Esophagus muscularis mucosa (tissue), 4 donors: ENCODE results near the gene UPF3B. TPM values are rescaled to one million over a fixed set of nuclear protein-coding genes. Genes with fewer than 3 reads are reported as not detected.

Source experiments
- DNase-seq: peaks from one replicate; pipeline ENCODE4 v3.0.0-alpha.2; 2017; ENCODE audit errors: extremely low spot score
- H3K27ac ChIP-seq, 4 donors: fragments of 200-600 bp; sonication (generic); replicated peaks in 1 of 4; 1 replicate in 3 of 4; 2 replicates in 1 of 4; pipeline ENCODE4 v1.5.1; 2016 to 2019; ENCODE audit warnings: mild to moderate bottlenecking in 1 of 4
- H3K27me3 ChIP-seq, 4 donors: fragments of 200-600 bp; sonication (generic); one replicate each; pipeline versions ENCODE4 v1.5.1 to v1.6.0; 2016 to 2019
- H3K36me3 ChIP-seq, 4 donors: fragments of 200-600 bp; sonication (generic); one replicate each; pipeline ENCODE4 v1.5.1; 2016 to 2019
- H3K4me1 ChIP-seq, 4 donors: fragments of 200-600 bp; sonication (generic); one replicate each; pipeline ENCODE4 v1.5.1; 2016 to 2019
- H3K4me3 ChIP-seq, 4 donors: fragments of 200-600 bp; sonication (generic); 1 replicate in 2 of 4; 2 replicates in 2 of 4; pipeline ENCODE4 v1.5.1; 2016 to 2019; ENCODE audit warnings: mild to moderate bottlenecking in 4 of 4, moderate library complexity in 1 of 4
- H3K9me3 ChIP-seq, 4 donors: fragments of 200-600 bp; sonication (generic); 1 replicate in 3 of 4; 2 replicates in 1 of 4; pipeline ENCODE4 v1.5.1; 2016 to 2019
- EP300 ChIP-seq: sonication (generic); formaldehyde crosslinking; IDR thresholded peaks from one replicate; pipeline ENCODE4 v1.6.1; 2017; ENCODE audit warnings: antibody characterized with exemption
- POLR2A ChIP-seq: fragments of 450-650 bp; IDR thresholded peaks from one replicate; pipeline ENCODE4 v1.6.1; 2017; ENCODE audit warnings: antibody characterized with exemption, moderate library complexity, mild to moderate bottlenecking, low read depth
- POLR2AphosphoS5 ChIP-seq, 2 donors: sonication (generic); formaldehyde crosslinking; IDR thresholded peaks; one replicate each; pipeline ENCODE4 v1.6.1; 2017; ENCODE audit warnings: antibody characterized with exemption in 2 of 2
- WGBS: methylation state at CpG from one replicate; pipeline ENCODE4 v1.1.5; 2018; 5-methylcytosine and 5-hydroxymethylcytosine counted together
- intact Hi-C: fragments of 100-400 bp; cut with DNase I; formaldehyde crosslinking; loops from one replicate; pipeline ENCODE4 v1.15.1; 2023
- total RNA-seq, 4 donors: library from RNA; depleted of rRNA; stranded (reverse); fragments of >200 nt; gene quantifications; one replicate each; pipeline versions ENCODE4 v1.1.0 to v1.2.1, GENCODE V29; 2016
- TF ChIP-seq, protein P1 (sequence below), 3 experiments: fragments of 200-600 bp in 2 of 3; fragments of 450-650 bp in 1 of 3; sonication (generic) in 2 of 3; IDR thresholded peaks; one replicate each; pipeline ENCODE4 v1.5.1; 2017 to 2019; ENCODE audit warnings: antibody characterized with exemption in 3 of 3, mild to moderate bottlenecking in 2 of 3, moderate library complexity in 1 of 3

Gene UPF3B
- total RNA-seq, 4 donors from 2014 or later = 4.1 to 7.1 (median 4.9) TPM

- WGBS = 37% methylated on average over 32 of the region's 40 CpGs
- peaks cover 0 to 17% (median 9%) of the 10 kb centered on the region in 4 donors for H3K4me1 ChIP-seq
- TF ChIP-seq POLR2A = no peak
- TF ChIP-seq EP300 = no peak
- no peak for TF ChIP-seq POLR2AphosphoS5 (IDR thresholded peaks at IDR 0.05)
- TF ChIP-seq, protein P1, sequence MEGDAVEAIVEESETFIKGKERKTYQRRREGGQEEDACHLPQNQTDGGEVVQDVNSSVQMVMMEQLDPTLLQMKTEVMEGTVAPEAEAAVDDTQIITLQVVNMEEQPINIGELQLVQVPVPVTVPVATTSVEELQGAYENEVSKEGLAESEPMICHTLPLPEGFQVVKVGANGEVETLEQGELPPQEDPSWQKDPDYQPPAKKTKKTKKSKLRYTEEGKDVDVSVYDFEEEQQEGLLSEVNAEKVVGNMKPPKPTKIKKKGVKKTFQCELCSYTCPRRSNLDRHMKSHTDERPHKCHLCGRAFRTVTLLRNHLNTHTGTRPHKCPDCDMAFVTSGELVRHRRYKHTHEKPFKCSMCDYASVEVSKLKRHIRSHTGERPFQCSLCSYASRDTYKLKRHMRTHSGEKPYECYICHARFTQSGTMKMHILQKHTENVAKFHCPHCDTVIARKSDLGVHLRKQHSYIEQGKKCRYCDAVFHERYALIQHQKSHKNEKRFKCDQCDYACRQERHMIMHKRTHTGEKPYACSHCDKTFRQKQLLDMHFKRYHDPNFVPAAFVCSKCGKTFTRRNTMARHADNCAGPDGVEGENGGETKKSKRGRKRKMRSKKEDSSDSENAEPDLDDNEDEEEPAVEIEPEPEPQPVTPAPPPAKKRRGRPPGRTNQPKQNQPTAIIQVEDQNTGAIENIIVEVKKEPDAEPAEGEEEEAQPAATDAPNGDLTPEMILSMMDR (IDR thresholded peaks at IDR 0.05) = peak; percentile 19 to 54 (median 34)
- intact Hi-C loops = no loop called here
- H3K27ac ChIP-seq = no peak overlapping the region
- no peak for DNase-seq
- no peaks in the 10 kb centered on the region for H3K27me3 ChIP-seq
- no peaks in the 10 kb centered on the region for H3K9me3 ChIP-seq
- H3K4me3 ChIP-seq = peak overlapping the region; percentile 37 to 51 (median 41)
- no peaks in the 10 kb centered on the region for H3K36me3 ChIP-seq
Observed at GRCh38 chrX:119887721-119888425, 35.1 kb upstream of the UPF3B start.

GRCh38 chrX:119885554-119886428 lies 33.0 kb upstream of the UPF3B start:
- intact Hi-C loops = no loop called here

GRCh38 chrX:119880552-119881437 lies 28.0 kb upstream of the UPF3B start:
- Histone ChIP-seq H3K9me3 (no peaks in the 10 kb centered on the region), H3K4me3 (no peak overlapping the region), H3K27ac (no peak overlapping the region), H3K36me3 (peaks cover 4 to 29% (median 18%) of the 10 kb centered on the region in 4 donors), H3K4me1 (peaks cover 0 to 6% (median 0%) of the 10 kb centered on the region in 4 donors), H3K27me3 (no peaks in the 10 kb centered on the region)
- WGBS = 57% methylated on average over 11 of the region's 11 CpGs
- intact Hi-C loops = no loop called here
- no peak for DNase-seq
- TF ChIP-seq POLR2AphosphoS5 (IDR thresholded peaks at IDR 0.05) = no peak
- TF ChIP-seq, protein P1 (IDR thresholded peaks at IDR 0.05) = peak; percentile 39 to 57 (median 45)

More at GRCh38 chrX:119885554-119886428, 33.0 kb upstream of the UPF3B start:
- DNase-seq = no peak
- Histone ChIP-seq H3K4me3 (no peak overlapping the region), H3K9me3 (no peaks in the 10 kb centered on the region), H3K36me3 (no peaks in the 10 kb centered on the region), H3K4me1 (peaks cover 0 to 18% (median 9%) of the 10 kb centered on the region in 4 donors), H3K27me3 (no peaks in the 10 kb centered on the region), H3K27ac (no peak overlapping the region)
- TF ChIP-seq, protein P1 (IDR thresholded peaks at IDR 0.05) = no peak
- no peak for TF ChIP-seq POLR2AphosphoS5 (IDR thresholded peaks at IDR 0.05)
- WGBS = 77% methylated on average over 11 of the region's 11 CpGs

DNA sequence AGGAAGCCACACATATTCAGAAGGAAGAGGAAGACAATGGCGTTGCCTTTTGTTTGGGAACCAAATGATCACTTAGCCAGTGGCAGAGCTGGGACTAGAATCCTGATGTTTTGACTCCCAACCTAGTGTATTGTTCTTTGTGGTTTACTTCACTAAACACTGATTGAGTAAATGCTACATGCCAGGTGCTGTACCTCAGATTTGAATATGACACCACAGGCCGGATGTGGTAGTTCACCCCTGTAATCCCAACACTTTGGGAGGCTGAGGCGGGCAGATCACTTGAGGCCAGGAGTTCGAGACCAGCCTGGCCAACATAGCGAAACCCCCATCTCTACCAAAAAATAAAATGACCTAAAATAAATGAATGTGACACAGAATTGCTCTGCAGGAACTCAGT lies 27.3 kb upstream of the UPF3B start:
- Histone ChIP-seq H3K27ac (no peak overlapping the region), H3K9me3 (no peaks in the 10 kb centered on the region), H3K27me3 (no peaks in the 10 kb centered on the region), H3K4me1 (peaks cover 0 to 5% (median 0%) of the 10 kb centered on the region in 4 donors), H3K4me3 (no peak overlapping the region), H3K36me3 (peaks cover 4 to 34% (median 20%) of the 10 kb centered on the region in 4 donors)
- DNase-seq = no peak
- intact Hi-C loops = no loop called here
- 78% methylated on average over 5 of the region's 5 CpGs for WGBS
- TF ChIP-seq EP300 = no peak
- no peak for TF ChIP-seq POLR2AphosphoS5 (IDR thresholded peaks at IDR 0.05)
